Uterus (tissue), 4 donors: ENCODE data around the gene KRTAP10-8. TPM values are rescaled to one million over a fixed set of nuclear protein-coding genes. Genes with fewer than 3 reads are reported as not detected.

ENCODE experiments used
- DNase-seq, 2 donors: peaks; one replicate each; pipeline ENCODE4 v3.0.0-alpha.2; 2019 to 2020
- H3K27ac ChIP-seq, 2 donors: fragments of 200-600 bp; sonication (generic); 1 replicate in 1 of 2; 2 replicates in 1 of 2; pipeline ENCODE4 v1.5.1; 2016 to 2018
- H3K27me3 ChIP-seq, 2 donors: fragments of 200-600 bp; sonication (generic); one replicate each; pipeline ENCODE4 v1.5.1; 2018 to 2019; ENCODE audit warnings: control low read depth in 1 of 2
- H3K36me3 ChIP-seq, 2 donors: fragments of 200-600 bp; sonication (generic); one replicate each; pipeline ENCODE4 v1.5.1; 2019; ENCODE audit warnings: control low read depth in 1 of 2
- H3K4me1 ChIP-seq, 2 donors: fragments of 200-600 bp; sonication (generic); one replicate each; pipeline ENCODE4 v1.5.1; 2018 to 2019; ENCODE audit warnings: control low read depth in 1 of 2
- H3K4me3 ChIP-seq, 2 donors: fragments of 200-600 bp; sonication (generic); 1 replicate in 1 of 2; 2 replicates in 1 of 2; pipeline ENCODE4 v1.5.1; 2018 to 2019; ENCODE audit warnings: mild to moderate bottlenecking in 1 of 2
- H3K9me3 ChIP-seq, 2 donors: fragments of 200-600 bp; sonication (generic); one replicate each; pipeline ENCODE4 v1.5.1; 2019; ENCODE audit warnings: control low read depth in 1 of 2
- CTCF ChIP-seq, 4 experiments: fragments of 200-600 bp in 2 of 4; fragments of 450-650 bp in 2 of 4; sonication (generic) in 2 of 4; IDR thresholded peaks; one replicate each; pipeline ENCODE4 v1.5.1; 2016 to 2019; ENCODE audit warnings: antibody characterized with exemption in 4 of 4, mild to moderate bottlenecking in 2 of 4, moderate library complexity in 1 of 4
- POLR2A ChIP-seq, 2 donors: fragments of 450-650 bp; IDR thresholded peaks; one replicate each; pipeline ENCODE4 v1.6.1; 2016; ENCODE audit warnings: antibody characterized with exemption in 2 of 2, mild to moderate bottlenecking in 1 of 2, moderate library complexity in 1 of 2
- intact Hi-C: fragments of 100-400 bp; cut with DNase I; formaldehyde crosslinking; loops from one replicate; pipeline ENCODE4 v1.15.1; 2023; ENCODE audit warnings: low total_unique reads
- total RNA-seq, 4 donors: library from RNA; depleted of rRNA in 3 of 4; stranded (reverse); fragments of >200 nt in 3 of 4; gene quantifications; one replicate each; pipeline versions ENCODE4 v1.1.0 to v1.2.4, GENCODE V29; 2014 to 2023
- donor health status: DM: yes; HTN: yes; CAD: no.

The KRTAP10-8 gene
- total RNA-seq, 4 donors from 2014 or later: not detected

- intact Hi-C loops: no loop called here
- no peaks in the 10 kb centered on the region for H3K36me3 ChIP-seq
- no peak for DNase-seq
- H3K27ac ChIP-seq: no peak overlapping the region
- no peaks in the 10 kb centered on the region for H3K4me1 ChIP-seq
- H3K4me3 ChIP-seq: no peak overlapping the region
- peaks cover 0 to 4% of the 10 kb centered on the region in 2 donors for H3K27me3 ChIP-seq
- TF ChIP-seq POLR2A (IDR thresholded peaks at IDR 0.05) (no peak), CTCF (IDR thresholded peaks at IDR 0.05) (no peak)
- no peaks in the 10 kb centered on the region for H3K9me3 ChIP-seq
These were observed 30.7 kb upstream of the KRTAP10-8 start for GRCh38 chr21:44581158-44581557.

- Histone ChIP-seq H3K27ac (no peak overlapping the region), H3K27me3 (peaks cover 0 to 4% of the 10 kb centered on the region in 2 donors), H3K36me3 (no peaks in the 10 kb centered on the region), H3K4me1 (no peaks in the 10 kb centered on the region), H3K4me3 (no peak overlapping the region), H3K9me3 (no peaks in the 10 kb centered on the region)
- DNase-seq: no peak
- intact Hi-C loops: no loop called here
- no peak for TF ChIP-seq CTCF (IDR thresholded peaks at IDR 0.05)
These were observed 29.8 kb upstream of the KRTAP10-8 start for GRCh38 chr21:44582055-44582454.

- no peak overlapping the region for H3K4me3 ChIP-seq
- no peak overlapping the region for H3K27ac ChIP-seq
- intact Hi-C loops: no loop called here
- H3K27me3 ChIP-seq: peaks cover 0 to 4% of the 10 kb centered on the region in 2 donors
- no peaks in the 10 kb centered on the region for H3K36me3 ChIP-seq
- TF ChIP-seq CTCF (IDR thresholded peaks at IDR 0.05) (no peak), POLR2A (IDR thresholded peaks at IDR 0.05) (no peak)
- no peak for DNase-seq
- H3K4me1 ChIP-seq: no peaks in the 10 kb centered on the region
- H3K9me3 ChIP-seq: no peaks in the 10 kb centered on the region
These were observed 28.6 kb upstream of the KRTAP10-8 start for GRCh38 chr21:44583089-44583799.

- no peak for DNase-seq
- intact Hi-C loops: no loop called here
- H3K9me3 ChIP-seq: no peaks in the 10 kb centered on the region
- no peaks in the 10 kb centered on the region for H3K4me1 ChIP-seq
- no peaks in the 10 kb centered on the region for H3K36me3 ChIP-seq
- peaks cover 0 to 4% of the 10 kb centered on the region in 2 donors for H3K27me3 ChIP-seq
- TF ChIP-seq CTCF (IDR thresholded peaks at IDR 0.05) (no peak), POLR2A (IDR thresholded peaks at IDR 0.05) (no peak)
- H3K4me3 ChIP-seq: no peak overlapping the region
- H3K27ac ChIP-seq: no peak overlapping the region
These were observed 28.1 kb upstream of the KRTAP10-8 start for GRCh38 chr21:44583800-44584147.

- no peak for DNase-seq
- H3K36me3 ChIP-seq: no peaks in the 10 kb centered on the region
- H3K9me3 ChIP-seq: no peaks in the 10 kb centered on the region
- H3K4me3 ChIP-seq: no peak overlapping the region
- H3K27ac ChIP-seq: no peak overlapping the region
- H3K4me1 ChIP-seq: no peaks in the 10 kb centered on the region
- H3K27me3 ChIP-seq: peaks cover 0 to 4% of the 10 kb centered on the region in 2 donors
- intact Hi-C loops: no loop called here
- TF ChIP-seq POLR2A (IDR thresholded peaks at IDR 0.05) (no peak), CTCF (IDR thresholded peaks at IDR 0.05) (no peak)
These were observed 26.0 kb upstream of the KRTAP10-8 start for GRCh38 chr21:44585892-44586291.
